CD4-positive, alpha-beta T cell treated with Interleukin-10 for 1 hour (primary cell): ENCODE results near the gene ALDH1L2.
"Not testable (repeated sequence)": the region's sequence is repeated elsewhere in the genome, so short reads cannot be mapped to it uniquely, and the experiment has no call there.

Experiments
- DNase-seq: peaks from one replicate; pipeline ENCODE4 v3.0.0-alpha.2; 2020

The ALDH1L2 gene

GRCh38 chr12:105084251-105085250 is at the start of gene ALDH1L2:
Gene ALDH1L2, minus strand, starts transcription at chr12:105084458. Its CDS starts 22 bp downstream, at chr12:105084436.
- DNase-seq, result peak; percentile 50

GRCh38 chr12:105120551-105120950 is 36.3 kb upstream of the ALDH1L2 start:
- DNase-seq, result no peak

GRCh38 chr12:105116969-105117368 is 32.7 kb upstream of the ALDH1L2 start:
- no peak for DNase-seq

GRCh38 chr12:105113094-105113493 is 28.8 kb upstream of the ALDH1L2 start:
- DNase-seq, result no peak

- DNase-seq, result no peak
These were observed 26.6 kb upstream of the ALDH1L2 start for GRCh38 chr12:105110851-105111250.

GRCh38 chr12:105109465-105110212 is 25.4 kb upstream of the ALDH1L2 start:
- no peak for DNase-seq

GRCh38 chr12:105107494-105108371 is 23.5 kb upstream of the ALDH1L2 start, which contains the start of gene WASHC4:
Gene WASHC4, plus strand, starts transcription at chr12:105107731. Its CDS starts 70 bp downstream, at chr12:105107801.
- peak; percentile 92 for DNase-seq

GRCh38 chr12:105107171-105107493 is 22.9 kb upstream of the ALDH1L2 start:
- peak; percentile 23 for DNase-seq

GRCh38 chr12:105106621-105107020 is 22.4 kb upstream of the ALDH1L2 start:
- no peak for DNase-seq

GRCh38 chr12:105104762-105105161 is 20.5 kb upstream of the ALDH1L2 start:
- DNase-seq, result no peak

- no peak for DNase-seq
These were observed 18.4 kb upstream of the ALDH1L2 start for GRCh38 chr12:105102673-105103072.

GRCh38 chr12:105100998-105101397 is 16.7 kb upstream of the ALDH1L2 start:
- DNase-seq, result no peak

- DNase-seq, result no peak
These were observed 16.1 kb upstream of the ALDH1L2 start for GRCh38 chr12:105100207-105100985.

GRCh38 chr12:105099356-105099755 is 15.1 kb upstream of the ALDH1L2 start:
- DNase-seq, result no peak

- not testable (repeated sequence) for DNase-seq
These were observed 11.1 kb upstream of the ALDH1L2 start for GRCh38 chr12:105095338-105095737.

GRCh38 chr12:105092336-105092735 is 8.1 kb upstream of the ALDH1L2 start:
- no peak for DNase-seq

GRCh38 chr12:105091476-105092206 is 7.4 kb upstream of the ALDH1L2 start:
- no peak for DNase-seq

GRCh38 chr12:105090361-105090760 is 6.1 kb upstream of the ALDH1L2 start:
- DNase-seq, result no peak

- no peak for DNase-seq
These were observed 5.6 kb upstream of the ALDH1L2 start for GRCh38 chr12:105089817-105090216.

GRCh38 chr12:105085501-105085900 is 1.2 kb upstream of the ALDH1L2 start:
- no peak for DNase-seq

- DNase-seq, result no peak
These were observed 630 bp downstream of the ALDH1L2 start for GRCh38 chr12:105083551-105084105.
